Cardiac muscle cell (in vitro differentiated cells and primary cell): Measurements from ENCODE around the gene VSIG2. TPM values are rescaled to one million over a fixed set of nuclear protein-coding genes. Genes with fewer than 3 reads are reported as not detected.
A peak's percentile ranks its signal among the peaks of the same experiment; 100 is the strongest.

Source experiments
- DNase-seq, 2 donors: peaks; one replicate each; pipeline versions ENCODE4 v3.0.0 to v3.0.0-alpha.2; 2010 to 2017; ENCODE audit warnings: low read depth in 1 of 2, low spot score in 1 of 2
- H3K27ac ChIP-seq: fragments of 200-600 bp; sonication (generic); 2 replicates; pipeline ENCODE4 v1.5.1; 2016
- H3K27me3 ChIP-seq: fragments of 200-600 bp; sonication (generic); 2 replicates; pipeline ENCODE4 v1.6.0; 2016; ENCODE audit warnings: control low read depth
- H3K36me3 ChIP-seq: fragments of 200-600 bp; sonication (generic); 2 replicates; pipeline ENCODE4 v1.5.1; 2016; ENCODE audit warnings: control low read depth
- H3K4me1 ChIP-seq: fragments of 200-600 bp; sonication (generic); 2 replicates; pipeline ENCODE4 v1.8.1; 2017; ENCODE audit warnings: low read depth, mild to moderate bottlenecking, mixed run types
- H3K4me3 ChIP-seq: fragments of 200-600 bp; sonication (generic); 2 replicates; pipeline ENCODE4 v1.5.1; 2016; ENCODE audit warnings: mild to moderate bottlenecking
- H3K9me3 ChIP-seq: fragments of 200-600 bp; sonication (generic); 2 replicates; pipeline ENCODE4 v1.5.1; 2017; ENCODE audit warnings: low read depth, mild to moderate bottlenecking, control low read depth
- CTCF ChIP-seq: IDR thresholded peaks from 2 replicates; pipeline ENCODE4 v1.5.1; 2012; ENCODE audit warnings: low read depth, mild to moderate bottlenecking, low read length
- polyA plus RNA-seq: library from polyadenylated mRNA; unstranded; fragments of >200 nt; fragmentation: Nextera tagmentation; extraction: Ambion mirVana; gene quantifications from 2 replicates; pipeline ENCODE4 v1.2.1, GENCODE V29; 2016
- total RNA-seq: library from RNA; depleted of rRNA; stranded (reverse); fragments of >200 nt; gene quantifications from 2 replicates; pipeline ENCODE4 v1.2.3, GENCODE V29; 2016

The VSIG2 gene
- total and polyA plus RNA-seq, 2 experiments from 2014 or later, result not detected

DNA sequence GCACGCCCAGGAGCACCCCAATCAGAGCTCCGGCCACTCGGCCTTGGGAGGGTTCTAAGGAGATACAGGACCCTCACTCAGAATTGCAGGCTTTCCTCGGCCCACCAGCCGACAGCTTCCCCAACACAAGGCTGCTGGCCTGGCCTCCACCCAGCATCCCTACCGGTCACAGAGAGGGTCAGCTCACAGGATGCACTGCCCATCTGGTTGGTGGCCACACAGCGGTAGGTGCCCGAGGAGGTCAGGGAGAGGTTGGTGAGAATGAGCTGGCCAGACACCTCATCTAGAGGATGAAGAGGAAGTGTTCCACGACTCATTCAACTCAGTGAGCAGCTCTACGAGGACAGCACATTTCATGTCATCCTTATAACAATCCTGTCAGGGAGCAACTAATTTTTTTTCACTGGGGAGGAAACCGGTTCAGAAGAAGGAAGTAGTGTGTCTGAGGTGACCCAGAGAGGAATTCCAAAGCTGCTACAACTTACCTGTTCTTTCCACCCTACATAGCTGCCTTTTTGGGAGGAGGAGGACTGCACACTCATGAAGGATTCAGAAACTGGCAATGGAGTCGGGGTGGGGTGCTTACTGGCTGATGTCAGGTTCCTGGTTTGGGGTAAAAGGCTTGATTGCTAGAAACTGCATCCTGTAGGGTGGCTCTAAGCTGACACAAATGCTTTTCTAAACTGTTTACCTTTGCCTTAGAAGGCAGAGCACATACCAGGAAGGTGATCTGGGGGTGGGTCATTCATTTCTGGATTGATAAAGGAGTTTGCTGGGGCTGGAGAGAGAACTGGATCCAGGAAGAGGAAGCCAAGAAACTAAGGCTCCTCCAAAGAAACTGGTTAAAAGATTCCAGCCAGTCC lies 3.3 kb downstream of the VSIG2 start:
- no peak for TF ChIP-seq CTCF
- Histone ChIP-seq H3K36me3 (no peaks in the 10 kb centered on the region), H3K27me3 (peaks cover 100% of the 10 kb centered on the region), H3K4me1 (peaks cover 10% of the 10 kb centered on the region), H3K4me3 (no peak overlapping the region), H3K27ac (no peak overlapping the region), H3K9me3 (no peaks in the 10 kb centered on the region)
- no peak for DNase-seq

DNA sequence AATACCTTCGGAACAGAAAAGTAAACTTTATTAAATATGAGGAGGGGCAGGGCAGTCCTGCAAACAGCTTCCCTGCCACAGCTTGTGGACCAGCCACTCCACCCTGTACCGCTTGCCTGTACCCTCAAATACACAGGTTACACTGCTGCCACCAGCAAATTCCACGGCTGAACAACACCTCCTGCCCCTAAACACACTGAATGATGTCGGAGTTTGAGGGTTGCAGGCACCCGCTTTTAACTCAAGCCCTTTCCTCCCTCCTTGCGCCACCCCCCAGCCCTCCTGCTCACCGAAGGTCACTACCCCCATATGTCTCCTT lies 4.0 kb downstream of the VSIG2 start:
- peaks cover 100% of the 10 kb centered on the region for H3K27me3 ChIP-seq

GRCh38 chr11:124747406-124748099 lies 4.5 kb downstream of the VSIG2 start:
- TF ChIP-seq CTCF, result no peak
- no peaks in the 10 kb centered on the region for H3K36me3 ChIP-seq
- H3K9me3 ChIP-seq, result no peaks in the 10 kb centered on the region
- DNase-seq, result no peak
- no peak overlapping the region for H3K27ac ChIP-seq
- peaks cover 10% of the 10 kb centered on the region for H3K4me1 ChIP-seq
- H3K27me3 ChIP-seq, result peaks cover 100% of the 10 kb centered on the region
- no peak overlapping the region for H3K4me3 ChIP-seq

More for the DNA sequence above, 4.0 kb downstream of the VSIG2 start:
- Histone ChIP-seq H3K9me3 (no peaks in the 10 kb centered on the region), H3K27ac (no peak overlapping the region), H3K36me3 (no peaks in the 10 kb centered on the region), H3K4me1 (peaks cover 10% of the 10 kb centered on the region), H3K4me3 (no peak overlapping the region)
- TF ChIP-seq CTCF, result no peak
- no peak for DNase-seq

DNA sequence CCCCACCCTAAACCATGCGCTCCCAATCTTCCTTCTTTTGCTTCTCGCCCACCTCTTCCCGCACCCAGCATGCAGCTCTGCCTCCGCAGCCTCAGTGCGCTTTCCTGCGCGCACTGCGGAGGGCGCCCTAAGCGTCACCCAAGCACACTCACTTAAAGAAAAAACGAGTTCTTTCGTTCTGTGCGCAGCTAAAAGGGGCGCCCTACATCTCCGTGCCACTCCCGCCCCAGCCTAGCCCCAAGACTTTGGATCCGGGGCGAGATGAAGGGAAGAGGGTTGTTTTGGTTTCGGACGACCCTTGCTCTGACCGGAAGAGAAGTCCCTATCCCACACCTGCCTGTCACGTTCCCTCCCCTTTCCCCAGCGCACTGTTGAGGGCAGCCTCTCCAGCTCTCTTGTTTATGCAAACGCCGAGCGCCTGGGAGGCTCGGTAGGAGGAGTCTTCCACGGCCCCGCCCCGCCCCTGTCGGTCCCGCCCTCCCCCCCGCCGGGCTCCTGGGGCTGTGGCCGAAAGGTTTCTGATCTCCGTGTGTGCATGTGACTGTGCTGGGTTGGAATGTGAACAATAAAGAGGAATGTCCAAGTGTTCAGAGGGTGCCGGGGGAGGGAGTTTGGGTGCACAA lies 5.3 kb downstream of the VSIG2 start:
- Histone ChIP-seq H3K9me3 (no peaks in the 10 kb centered on the region), H3K27me3 (peaks cover 100% of the 10 kb centered on the region), H3K36me3 (no peaks in the 10 kb centered on the region), H3K4me1 (peaks cover 10% of the 10 kb centered on the region), H3K4me3 (peak overlapping the region; percentile 33), H3K27ac (no peak overlapping the region)
- peak; percentile 55 for TF ChIP-seq CTCF
- DNase-seq, result peak; percentile 79 to 81

DNA sequence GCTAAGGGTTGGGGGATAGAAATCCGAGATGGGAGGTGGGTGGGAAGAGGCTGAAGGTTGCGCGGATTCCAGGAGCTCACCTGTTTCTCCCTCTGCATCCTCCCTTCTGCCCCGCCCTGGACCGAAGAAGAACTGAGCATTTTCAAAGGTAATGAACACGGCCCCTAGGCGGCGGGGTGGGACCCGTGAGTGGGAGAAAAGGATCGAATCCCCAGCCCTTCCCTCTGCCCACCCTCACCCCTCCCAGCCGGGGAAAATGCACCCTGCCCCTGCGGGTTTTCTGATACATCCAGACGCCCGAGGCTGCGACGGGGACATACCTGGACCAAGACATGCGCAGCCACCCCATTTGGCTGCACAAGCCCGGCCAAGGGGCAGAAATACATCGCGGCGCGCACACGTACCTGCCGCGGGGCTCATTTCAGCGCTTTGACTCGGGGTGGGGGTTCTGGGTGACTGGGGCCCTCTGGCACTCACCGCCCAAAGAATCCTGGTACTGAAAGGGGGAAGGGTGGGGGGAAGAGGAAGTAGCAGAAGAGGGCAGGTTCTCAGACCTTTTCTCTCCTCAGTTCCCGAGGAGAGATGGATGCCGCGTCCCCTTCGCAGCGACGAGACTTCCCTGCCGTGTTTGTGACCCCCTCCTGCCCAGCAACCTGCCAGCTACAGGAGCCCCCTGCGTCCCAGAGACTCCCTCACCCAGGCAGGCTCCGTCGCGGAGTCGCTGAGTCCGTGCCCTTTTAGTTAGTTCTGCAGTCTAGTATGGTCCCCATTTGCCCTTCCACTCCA lies 6.0 kb downstream of the VSIG2 start:
- H3K4me1 ChIP-seq, result peaks cover 10% of the 10 kb centered on the region
- H3K9me3 ChIP-seq, result no peaks in the 10 kb centered on the region
- H3K27ac ChIP-seq, result no peak overlapping the region
- H3K27me3 ChIP-seq, result peaks cover 100% of the 10 kb centered on the region
- H3K36me3 ChIP-seq, result no peaks in the 10 kb centered on the region
- peak; percentile 36 for TF ChIP-seq CTCF
- DNase-seq, result no peak
- H3K4me3 ChIP-seq, result peak overlapping the region; percentile 33
